PFSK-1 (cell line): ENCODE measurements around the gene KIAA1549.

ENCODE experiments used
- FOXP2 ChIP-seq: optimal IDR thresholded peaks from 2 replicates; pipeline ENCODE3; 2011; ENCODE audit warnings: borderline replicate concordance, control low read depth, inconsistent platforms; ENCODE audit not compliant: insufficient read depth; ENCODE audit errors: extremely low read length, extremely low read depth
- POLR2AphosphoS5 ChIP-seq: IDR thresholded peaks from 2 replicates; pipeline ENCODE4 v1.6.1; 2012; ENCODE audit warnings: low read depth, mild to moderate bottlenecking, control low read depth, low read length, moderate library complexity
- SIN3A ChIP-seq: IDR thresholded peaks from 2 replicates; pipeline ENCODE4 v1.6.1; 2012; ENCODE audit warnings: mild to moderate bottlenecking, low read length, moderate library complexity, borderline replicate concordance; ENCODE audit not compliant: insufficient read depth
- TAF1 ChIP-seq: IDR thresholded peaks from 2 replicates; pipeline ENCODE4 v1.6.1; 2012; ENCODE audit warnings: low read length, control low read depth, borderline replicate concordance; ENCODE audit not compliant: insufficient read depth
- TF ChIP-seq, protein P1 (sequence below), 2 experiments: IDR thresholded peaks; 2 replicates each; pipeline versions ENCODE4 v1.6.1 to v1.8.0; 2011 to 2012; ENCODE audit warnings: low read depth in 2 of 2, low read length in 2 of 2, control low read depth in 1 of 2, inconsistent platforms in 1 of 2, mild to moderate bottlenecking in 1 of 2, moderate library complexity in 1 of 2; ENCODE audit not compliant: insufficient read depth in 1 of 2

KIAA1549 gene

DNA sequence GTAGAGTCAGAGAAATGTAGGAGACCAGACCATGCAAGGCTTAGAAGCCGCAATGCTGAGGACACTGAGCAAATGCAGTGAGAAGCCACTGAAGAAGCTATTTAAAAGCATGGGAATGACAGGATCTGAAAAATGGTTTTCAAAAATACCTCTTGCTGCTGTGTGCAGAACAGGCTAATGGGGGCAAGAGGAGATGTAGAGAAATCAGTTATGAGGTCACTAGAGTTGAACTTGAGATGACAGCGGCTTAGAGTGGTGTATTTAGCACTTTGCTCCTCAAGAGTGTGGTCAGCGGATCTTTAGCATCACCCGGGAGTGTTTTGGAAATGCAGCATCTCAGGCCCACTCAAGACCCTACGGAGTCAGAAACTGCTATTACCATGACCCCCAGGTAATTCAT, 48.8 kb downstream of the KIAA1549 start:
- TF ChIP-seq FOXP2 = no peak
- no peak for TF ChIP-seq POLR2AphosphoS5
- TF ChIP-seq, protein P1, sequence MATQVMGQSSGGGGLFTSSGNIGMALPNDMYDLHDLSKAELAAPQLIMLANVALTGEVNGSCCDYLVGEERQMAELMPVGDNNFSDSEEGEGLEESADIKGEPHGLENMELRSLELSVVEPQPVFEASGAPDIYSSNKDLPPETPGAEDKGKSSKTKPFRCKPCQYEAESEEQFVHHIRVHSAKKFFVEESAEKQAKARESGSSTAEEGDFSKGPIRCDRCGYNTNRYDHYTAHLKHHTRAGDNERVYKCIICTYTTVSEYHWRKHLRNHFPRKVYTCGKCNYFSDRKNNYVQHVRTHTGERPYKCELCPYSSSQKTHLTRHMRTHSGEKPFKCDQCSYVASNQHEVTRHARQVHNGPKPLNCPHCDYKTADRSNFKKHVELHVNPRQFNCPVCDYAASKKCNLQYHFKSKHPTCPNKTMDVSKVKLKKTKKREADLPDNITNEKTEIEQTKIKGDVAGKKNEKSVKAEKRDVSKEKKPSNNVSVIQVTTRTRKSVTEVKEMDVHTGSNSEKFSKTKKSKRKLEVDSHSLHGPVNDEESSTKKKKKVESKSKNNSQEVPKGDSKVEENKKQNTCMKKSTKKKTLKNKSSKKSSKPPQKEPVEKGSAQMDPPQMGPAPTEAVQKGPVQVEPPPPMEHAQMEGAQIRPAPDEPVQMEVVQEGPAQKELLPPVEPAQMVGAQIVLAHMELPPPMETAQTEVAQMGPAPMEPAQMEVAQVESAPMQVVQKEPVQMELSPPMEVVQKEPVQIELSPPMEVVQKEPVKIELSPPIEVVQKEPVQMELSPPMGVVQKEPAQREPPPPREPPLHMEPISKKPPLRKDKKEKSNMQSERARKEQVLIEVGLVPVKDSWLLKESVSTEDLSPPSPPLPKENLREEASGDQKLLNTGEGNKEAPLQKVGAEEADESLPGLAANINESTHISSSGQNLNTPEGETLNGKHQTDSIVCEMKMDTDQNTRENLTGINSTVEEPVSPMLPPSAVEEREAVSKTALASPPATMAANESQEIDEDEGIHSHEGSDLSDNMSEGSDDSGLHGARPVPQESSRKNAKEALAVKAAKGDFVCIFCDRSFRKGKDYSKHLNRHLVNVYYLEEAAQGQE (IDR thresholded peaks at IDR 0.05; ENCODE audit: insufficient read depth in 1 of 2, low read depth in 2 of 2, low read length in 2 of 2) = no peak
- no peak for TF ChIP-seq TAF1
- TF ChIP-seq SIN3A = no peak

DNA sequence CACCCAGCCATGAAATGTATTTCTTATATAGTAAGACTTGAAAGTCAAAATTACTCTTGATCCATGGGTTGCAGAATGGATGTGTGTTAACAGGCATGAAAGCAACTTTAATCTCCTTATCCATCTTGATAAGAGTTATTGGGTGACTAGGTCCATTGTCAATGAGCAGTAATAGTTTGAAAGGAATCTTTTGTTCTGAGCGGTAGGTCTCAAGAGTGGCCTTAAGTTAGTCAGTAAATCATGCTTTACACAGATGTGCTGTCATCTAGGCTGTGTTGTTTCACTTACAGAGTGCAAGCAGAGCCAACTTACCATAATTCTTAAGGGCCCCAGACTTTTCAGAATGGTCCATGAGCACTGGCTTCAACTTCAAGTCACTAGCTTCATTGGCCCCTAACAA, 51.2 kb downstream of the KIAA1549 start:
- TF ChIP-seq, protein P1 (IDR thresholded peaks at IDR 0.05; ENCODE audit: insufficient read depth in 1 of 2, low read depth in 2 of 2, low read length in 2 of 2) = no peak
- no peak for TF ChIP-seq TAF1
- no peak for TF ChIP-seq POLR2AphosphoS5
- TF ChIP-seq FOXP2 = no peak
- no peak for TF ChIP-seq SIN3A

DNA sequence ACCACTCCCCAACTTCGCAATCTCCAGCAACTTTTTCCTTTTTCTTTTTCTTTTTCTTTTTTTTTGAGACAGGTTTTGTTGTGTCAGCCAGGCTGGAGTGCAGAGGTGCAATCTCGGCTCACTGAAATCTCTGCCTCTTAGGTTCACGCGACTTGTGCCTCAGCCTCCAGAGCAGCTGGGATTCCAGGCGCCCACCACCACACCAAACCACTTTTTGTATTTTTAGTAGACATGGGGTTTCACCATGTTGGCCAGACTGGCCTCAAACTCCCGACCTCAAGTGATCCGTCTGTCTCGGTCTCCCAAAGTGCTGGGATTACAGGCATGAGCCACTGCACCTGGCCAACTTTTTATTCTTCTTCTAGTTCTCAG, 55.0 kb downstream of the KIAA1549 start:
- TF ChIP-seq TAF1 (no peak), FOXP2 (no peak), SIN3A (no peak), POLR2AphosphoS5 (no peak)
- TF ChIP-seq, protein P1 (IDR thresholded peaks at IDR 0.05; ENCODE audit: insufficient read depth in 1 of 2, low read depth in 2 of 2, low read length in 2 of 2) = no peak

DNA sequence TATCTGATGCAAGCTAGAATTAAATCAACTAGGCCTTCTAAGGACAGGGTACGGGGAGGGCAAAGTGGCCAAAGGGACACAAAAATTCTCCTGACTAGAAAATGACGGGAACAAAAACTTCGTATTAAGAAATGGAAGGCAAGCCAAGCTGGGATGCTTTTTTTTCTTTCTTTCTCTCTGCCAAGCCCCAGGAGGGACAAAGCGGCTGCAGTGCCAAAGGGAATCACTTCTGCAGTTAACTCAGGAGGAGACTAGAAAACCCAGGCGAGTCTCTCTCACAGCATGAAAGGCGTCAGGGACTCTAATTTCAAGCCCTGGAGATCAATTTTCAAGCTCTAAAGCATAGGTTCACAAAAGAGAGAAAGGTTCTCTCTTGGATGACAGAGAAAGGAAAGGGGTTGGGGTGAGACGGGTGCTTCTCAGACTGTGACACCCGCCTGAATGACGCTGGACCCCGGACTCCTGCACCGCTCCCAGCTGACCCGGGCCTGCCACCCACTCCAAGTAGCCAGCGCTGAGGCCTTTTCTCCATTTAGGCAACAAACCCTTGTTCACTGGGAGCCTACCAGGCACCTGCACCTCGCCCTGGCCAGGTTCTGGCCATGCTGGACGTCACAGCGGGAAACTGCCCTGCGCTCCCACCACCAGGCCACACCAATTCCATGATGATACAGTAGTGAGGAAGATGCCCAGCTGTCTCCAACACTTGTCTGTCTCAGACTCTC, 56.5 kb downstream of the KIAA1549 start:
- TF ChIP-seq TAF1 = no peak
- TF ChIP-seq POLR2AphosphoS5 = no peak
- TF ChIP-seq, protein P1 (IDR thresholded peaks at IDR 0.05; ENCODE audit: insufficient read depth in 1 of 2, low read depth in 2 of 2, low read length in 2 of 2) = no peak
- no peak for TF ChIP-seq SIN3A
- no peak for TF ChIP-seq FOXP2

DNA sequence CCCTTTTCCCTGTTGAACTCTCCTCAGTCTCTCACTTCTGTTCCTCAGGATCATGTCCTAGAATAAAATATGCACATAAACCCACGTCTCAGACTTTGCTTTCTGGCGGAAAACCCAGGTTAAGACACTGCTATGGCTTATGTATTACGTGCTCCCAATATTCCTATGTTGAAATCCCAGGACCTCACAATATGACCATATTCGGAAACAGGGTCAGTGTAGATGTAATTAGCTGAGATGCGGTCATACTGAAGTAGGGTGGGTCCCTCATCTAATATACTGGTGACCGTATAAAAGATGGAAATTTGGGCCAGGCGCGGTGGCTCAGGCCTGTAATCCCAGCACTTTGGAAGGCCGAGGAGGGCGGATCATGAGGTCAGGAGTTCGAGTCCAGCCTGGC, 59.9 kb downstream of the KIAA1549 start:
- TF ChIP-seq SIN3A (no peak), TAF1 (no peak), POLR2AphosphoS5 (no peak), FOXP2 (no peak)
- TF ChIP-seq, protein P1 (IDR thresholded peaks at IDR 0.05; ENCODE audit: insufficient read depth in 1 of 2, low read depth in 2 of 2, low read length in 2 of 2) = no peak
